HG03196 (cell line): ENCODE data around the gene MMADHC.

Experiments used
- ATAC-seq: cut with Tn5 transposase; IDR thresholded peaks from one replicate; pipeline ENCODE4 v1.9.1; 2021; ENCODE audit not compliant: unreplicated experiment

Gene MMADHC

GRCh38 chr2:149559341-149560068, 28.1 kb downstream of the MMADHC start:
- no peak for ATAC-seq

DNA sequence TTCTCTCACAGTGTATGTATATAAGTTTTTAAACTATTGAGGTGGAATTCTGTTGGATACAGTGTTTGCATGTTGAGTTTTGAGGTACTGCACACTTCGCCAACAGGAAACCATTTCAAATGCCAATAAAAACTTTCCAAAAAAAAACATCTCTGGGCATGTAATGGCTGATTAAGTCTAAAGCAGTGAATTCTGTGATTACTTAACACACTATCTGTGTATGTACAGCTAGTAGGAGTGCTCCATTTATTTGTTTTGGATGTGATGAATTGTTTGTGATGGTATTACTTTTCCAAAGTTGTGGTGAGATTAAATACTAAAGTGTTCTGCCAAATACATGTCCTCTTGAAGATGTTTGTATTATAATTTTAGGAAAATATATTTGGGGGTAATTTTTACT, 31.1 kb downstream of the MMADHC start:
- no peak for ATAC-seq

DNA sequence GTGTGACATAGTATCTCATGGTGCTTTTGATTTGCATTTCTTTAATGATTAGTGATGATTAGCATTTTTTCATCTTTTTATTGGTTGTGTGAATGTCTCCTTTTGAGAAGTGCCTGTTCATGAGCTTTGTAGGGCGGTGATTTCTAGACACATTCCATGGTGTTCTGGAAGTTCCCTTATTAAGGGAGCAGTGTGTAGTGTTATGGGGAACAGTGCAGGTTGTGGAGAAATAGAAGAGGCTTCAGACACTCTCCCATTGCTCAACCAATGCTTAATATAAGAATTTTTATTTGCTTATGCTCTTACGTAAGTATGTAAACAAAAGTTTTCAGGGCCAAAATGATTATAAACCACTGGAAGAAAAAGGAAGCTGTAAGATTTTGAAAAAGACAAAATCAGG, 34.7 kb downstream of the MMADHC start:
- no peak for ATAC-seq

DNA sequence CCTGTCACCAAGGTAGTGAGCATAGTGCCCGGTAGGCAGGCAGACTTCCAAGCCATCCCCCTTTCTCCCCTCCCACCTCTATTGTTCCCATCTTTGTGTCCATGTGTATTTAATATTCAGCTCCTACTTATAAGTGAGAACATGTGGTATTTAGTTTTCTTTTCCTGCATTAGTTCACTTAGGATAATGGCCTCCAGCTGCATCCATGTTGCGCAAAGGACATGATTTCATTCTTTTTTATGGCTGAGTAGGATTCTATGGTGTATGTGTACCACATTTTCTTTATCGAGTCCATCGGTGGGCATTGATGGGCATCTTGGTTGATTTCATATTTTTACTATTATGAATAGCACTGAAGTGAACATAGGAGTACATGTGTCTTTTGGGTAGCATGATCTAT, 35.3 kb downstream of the MMADHC start:
- no peak for ATAC-seq

- no peak for ATAC-seq
Measured at GRCh38 chr2:149544692-149545091, 42.9 kb downstream of the MMADHC start.

DNA sequence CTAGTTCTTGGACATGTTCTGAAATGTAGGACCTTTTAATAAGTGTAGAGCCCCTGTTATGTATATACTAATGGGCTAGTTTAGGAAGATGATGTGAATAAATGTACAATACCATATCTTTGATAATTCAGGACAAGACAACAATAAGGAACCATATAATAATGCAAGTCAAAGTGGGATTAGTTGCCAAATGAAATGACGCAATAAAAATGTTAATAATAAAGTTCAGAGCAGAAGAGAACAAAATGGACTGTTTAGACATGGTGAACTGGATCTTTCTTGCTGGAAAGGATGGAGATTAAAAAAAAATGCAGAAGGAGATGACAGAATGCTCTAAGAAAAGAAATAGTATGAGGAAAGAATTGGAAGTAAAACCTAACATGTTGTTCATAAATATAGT, 43.7 kb downstream of the MMADHC start:
- ATAC-seq: no peak

DNA sequence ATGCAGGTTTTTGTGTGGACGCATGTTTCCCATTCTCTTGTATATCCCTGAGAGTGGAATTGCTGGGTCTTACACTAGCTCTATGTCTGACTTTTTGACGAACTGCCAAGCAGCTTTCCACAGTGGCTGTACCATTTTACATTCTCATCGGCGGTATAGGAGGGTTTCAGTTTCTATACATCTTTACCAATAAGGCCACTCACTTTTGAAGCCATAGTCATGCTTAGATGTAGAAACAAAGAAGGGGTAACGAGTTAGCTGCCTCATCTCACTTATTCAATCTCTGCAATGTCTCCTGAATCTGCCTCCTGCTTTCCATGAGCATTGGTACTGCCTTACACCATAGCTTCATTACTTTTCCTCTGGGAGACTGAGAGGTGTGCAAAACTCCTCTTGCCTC, 47.4 kb downstream of the MMADHC start:
- ATAC-seq: no peak

DNA sequence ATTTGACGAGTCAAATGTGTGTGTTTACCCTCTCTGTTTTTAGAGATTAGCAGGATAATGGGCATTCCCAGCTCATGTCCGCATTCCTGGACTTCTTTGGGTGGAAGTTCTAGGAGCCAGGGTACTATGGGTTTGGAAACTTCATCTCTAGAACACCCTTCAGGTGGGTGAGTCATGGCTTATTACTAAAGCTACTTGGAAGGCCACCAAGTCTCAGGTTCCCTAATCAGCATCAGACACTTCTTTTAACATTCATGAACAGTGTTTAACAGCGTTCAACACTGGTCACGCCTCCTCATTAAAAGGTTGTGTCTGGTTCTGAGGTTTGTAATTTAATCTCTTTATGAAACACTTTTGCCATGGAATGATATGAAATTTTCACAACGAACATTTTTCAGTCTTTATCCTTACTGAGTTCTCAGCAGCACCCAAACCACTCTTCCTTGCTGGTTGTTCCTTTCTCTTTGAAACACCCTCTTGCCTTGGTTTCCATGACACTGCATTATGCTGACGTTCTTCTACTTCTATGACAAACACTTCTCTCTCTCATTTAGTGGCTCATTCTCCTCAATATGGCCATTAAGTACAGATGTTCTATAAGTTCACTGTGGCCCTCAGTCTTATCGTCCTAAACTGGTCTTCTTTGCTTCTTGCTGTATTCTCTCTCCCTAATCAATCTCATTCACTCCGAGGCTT, 49.3 kb downstream of the MMADHC start:
- no peak for ATAC-seq

DNA sequence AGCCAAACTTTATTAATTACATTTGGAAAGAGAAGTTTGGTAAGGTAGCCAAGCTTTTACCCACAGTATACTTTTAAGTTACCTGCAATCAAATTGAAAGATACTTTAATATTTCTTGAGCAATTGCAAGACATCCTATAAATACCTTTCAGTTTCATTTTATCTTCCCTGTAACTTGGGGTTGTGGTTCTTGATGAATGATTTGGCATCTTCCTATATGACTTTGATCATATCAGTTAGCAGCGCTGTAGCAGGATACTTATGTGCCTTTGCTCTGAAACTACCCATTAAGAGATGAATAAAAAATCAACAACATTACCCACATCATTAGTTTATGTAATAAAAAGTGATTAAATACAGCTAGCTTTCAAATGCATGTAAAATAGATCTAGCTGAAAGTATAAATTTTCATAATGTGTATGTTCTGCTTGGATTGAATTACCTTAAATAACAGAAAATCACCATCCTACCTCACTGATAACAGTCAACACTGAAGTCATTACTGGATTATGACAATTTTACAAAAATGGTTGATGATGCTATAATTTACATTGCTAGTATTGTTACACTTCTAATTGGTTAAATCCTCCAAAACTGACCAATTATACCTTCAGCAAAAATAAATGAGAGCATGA, 50.4 kb downstream of the MMADHC start:
- no peak for ATAC-seq

GRCh38 chr2:149536649-149537048, 50.9 kb downstream of the MMADHC start:
- ATAC-seq: no peak

DNA sequence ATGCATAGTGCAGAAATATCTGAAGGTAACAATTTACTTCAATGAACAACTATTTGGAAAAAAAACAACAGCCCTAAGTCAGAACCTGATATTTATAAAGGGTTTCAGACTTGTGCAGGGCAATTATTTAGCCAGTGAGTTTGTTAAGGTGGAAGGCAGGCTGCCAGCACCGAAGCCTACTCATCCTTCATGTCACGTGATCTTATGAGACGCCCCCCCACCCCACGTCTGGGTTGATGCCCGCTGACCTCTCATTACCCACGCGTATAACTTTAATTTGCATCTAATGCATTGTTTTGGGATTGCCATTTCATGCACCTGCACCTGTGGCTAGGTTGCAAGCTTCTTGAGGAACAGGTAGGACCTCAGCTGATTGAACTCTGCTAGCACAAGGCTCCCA, 52.9 kb downstream of the MMADHC start:
- no peak for ATAC-seq

DNA sequence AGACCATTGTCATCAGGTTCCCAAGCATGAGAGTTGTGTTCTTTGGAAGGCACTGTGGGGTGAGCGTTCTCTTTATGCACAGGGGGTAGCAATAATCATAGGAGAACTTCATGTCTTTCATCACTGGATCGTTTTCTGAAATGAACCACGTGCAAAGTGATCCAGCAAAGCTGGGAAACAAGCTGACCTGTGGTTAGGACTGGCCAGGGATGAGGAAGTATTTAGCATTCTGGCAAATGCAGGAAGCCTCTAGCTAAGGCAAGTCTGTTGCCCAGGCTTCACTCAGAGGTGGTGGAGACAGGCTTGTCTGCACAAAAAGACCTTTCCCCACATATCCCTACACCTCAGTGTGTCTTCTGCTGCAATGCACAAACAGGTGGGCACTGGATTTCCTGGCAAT, 58.6 kb downstream of the MMADHC start:
- ATAC-seq: no peak

GRCh38 chr2:149527998-149528755, 59.4 kb downstream of the MMADHC start:
- ATAC-seq: no peak

DNA sequence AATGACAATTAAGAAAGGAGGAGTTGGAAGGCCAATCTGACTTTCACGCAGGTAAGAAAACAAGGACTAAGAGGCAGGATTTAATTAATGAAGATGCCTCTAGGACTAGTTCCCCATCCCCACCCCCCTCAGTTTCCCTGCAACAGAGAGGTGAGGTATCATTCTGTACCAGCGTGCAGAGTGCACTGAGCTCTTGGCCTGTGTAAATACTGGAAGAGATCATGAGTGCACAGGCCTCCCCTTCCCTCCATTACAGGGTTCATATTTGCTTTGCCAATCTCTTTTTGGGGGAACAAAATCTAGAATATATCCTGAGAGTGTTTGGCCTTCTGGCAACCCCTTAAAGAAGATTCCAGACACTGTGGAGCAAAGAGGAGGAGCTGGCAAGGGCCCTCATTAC, 60.9 kb downstream of the MMADHC start:
- no peak for ATAC-seq

GRCh38 chr2:149525323-149525722, 62.3 kb downstream of the MMADHC start:
- ATAC-seq: no peak
